ENCODE data around the gene CDKAL1.

CDKAL1 gene

GRCh38 chr6:20939161-20939775 lies 405.0 kb downstream of the CDKAL1 start:
- DNase-seq = no peak

GRCh38 chr6:20943040-20943627 lies 408.9 kb downstream of the CDKAL1 start:
- no peak for DNase-seq

- no peak for DNase-seq
These were observed 409.7 kb downstream of the CDKAL1 start for GRCh38 chr6:20943922-20944321.

GRCh38 chr6:20946022-20946421 lies 411.8 kb downstream of the CDKAL1 start:
- no peak for DNase-seq

GRCh38 chr6:20946890-20947289 lies 412.6 kb downstream of the CDKAL1 start:
- no peak for DNase-seq

- no peak for DNase-seq
These were observed 413.7 kb downstream of the CDKAL1 start for GRCh38 chr6:20947977-20948376.

- DNase-seq = no peak
These were observed 414.3 kb downstream of the CDKAL1 start for GRCh38 chr6:20948556-20948955.

GRCh38 chr6:20949138-20949537 lies 414.9 kb downstream of the CDKAL1 start:
- no peak for DNase-seq

GRCh38 chr6:20952699-20953474 lies 418.6 kb downstream of the CDKAL1 start:
- no peak for DNase-seq

- DNase-seq = no peak
These were observed 420.1 kb downstream of the CDKAL1 start for GRCh38 chr6:20954315-20954714.

- no peak for DNase-seq
These were observed 420.9 kb downstream of the CDKAL1 start for GRCh38 chr6:20955131-20955530.

GRCh38 chr6:20955751-20956150 lies 421.5 kb downstream of the CDKAL1 start:
- no peak for DNase-seq

GRCh38 chr6:20960067-20960466 lies 425.8 kb downstream of the CDKAL1 start:
- no peak for DNase-seq

- DNase-seq = no peak
These were observed 431.0 kb downstream of the CDKAL1 start for GRCh38 chr6:20965276-20965675.

GRCh38 chr6:20965915-20966314 lies 431.7 kb downstream of the CDKAL1 start:
- no peak for DNase-seq

- DNase-seq = no peak
These were observed 435.3 kb downstream of the CDKAL1 start for GRCh38 chr6:20969551-20969950.

GRCh38 chr6:20976391-20976918 lies 442.2 kb downstream of the CDKAL1 start:
- DNase-seq = no peak

GRCh38 chr6:20978151-20978614 lies 443.9 kb downstream of the CDKAL1 start:
- DNase-seq = no peak

GRCh38 chr6:20979076-20979475 lies 444.8 kb downstream of the CDKAL1 start:
- no peak for DNase-seq

GRCh38 chr6:20983961-20984360 lies 449.7 kb downstream of the CDKAL1 start:
- no peak for DNase-seq

- no peak for DNase-seq
These were observed 451.6 kb downstream of the CDKAL1 start for GRCh38 chr6:20985821-20986220.

- DNase-seq = no peak
These were observed 457.7 kb downstream of the CDKAL1 start for GRCh38 chr6:20991910-20992309.

- no peak for DNase-seq
These were observed 461.8 kb downstream of the CDKAL1 start for GRCh38 chr6:20996099-20996498.

All from bone marrow (tissue), 2 donors.